Measurements from ENCODE around the gene CLEC18A.

The CLEC18A gene

DNA sequence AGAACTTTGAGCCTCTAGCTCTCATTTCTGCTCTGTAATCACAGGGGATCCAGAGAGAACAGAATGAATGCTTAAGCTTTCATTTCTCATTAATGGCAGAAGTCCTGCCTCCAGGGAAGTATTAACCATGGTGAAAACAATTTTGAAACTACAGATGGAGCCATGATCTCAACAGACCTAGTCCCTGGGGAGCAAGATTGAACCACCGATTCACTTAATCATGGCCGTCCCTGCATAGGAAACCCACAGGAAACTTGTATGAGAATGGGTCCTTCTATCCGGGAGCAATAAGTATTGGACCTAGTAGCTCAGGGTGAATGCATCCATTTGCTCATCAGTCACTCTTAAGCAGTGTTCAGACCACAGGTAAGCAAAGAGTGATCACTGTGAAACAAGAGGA, 40.2 kb upstream of the CLEC18A start:
- Histone ChIP-seq H3K4me2 (ENCODE audit: low read length) (no peak overlapping the region), H4K20me1 (ENCODE audit: control insufficient read depth, insufficient read depth, low read depth, low read length) (no peaks in the 10 kb centered on the region), H3K36me3 (ENCODE audit: control insufficient read depth, low read length) (peaks cover 3% of the 10 kb centered on the region; the same call in 1 of the 2 replicates), H3K9me2 (replicated peaks; ENCODE audit: control insufficient read depth, low read length) (no peaks in the 10 kb centered on the region), H3K27me3 (ENCODE audit: control insufficient read depth, low read length) (no peaks in the 10 kb centered on the region), H3K27ac (ENCODE audit: low read depth, low read length) (no peak overlapping the region), H3K4me1 (ENCODE audit: control insufficient read depth, low read length) (no peaks in the 10 kb centered on the region), H3K79me2 (ENCODE audit: control insufficient read depth, low read length) (no peaks in the 10 kb centered on the region), H3K9me3 (ENCODE audit: control insufficient read depth, insufficient read depth, low read length) (no peaks in the 10 kb centered on the region), H3K4me3 (ENCODE audit: low read length) (no peak overlapping the region), H3F3A (ENCODE audit: control insufficient read depth, insufficient read depth) (no peaks in the 10 kb centered on the region)
- TF ChIP-seq, protein P1, sequence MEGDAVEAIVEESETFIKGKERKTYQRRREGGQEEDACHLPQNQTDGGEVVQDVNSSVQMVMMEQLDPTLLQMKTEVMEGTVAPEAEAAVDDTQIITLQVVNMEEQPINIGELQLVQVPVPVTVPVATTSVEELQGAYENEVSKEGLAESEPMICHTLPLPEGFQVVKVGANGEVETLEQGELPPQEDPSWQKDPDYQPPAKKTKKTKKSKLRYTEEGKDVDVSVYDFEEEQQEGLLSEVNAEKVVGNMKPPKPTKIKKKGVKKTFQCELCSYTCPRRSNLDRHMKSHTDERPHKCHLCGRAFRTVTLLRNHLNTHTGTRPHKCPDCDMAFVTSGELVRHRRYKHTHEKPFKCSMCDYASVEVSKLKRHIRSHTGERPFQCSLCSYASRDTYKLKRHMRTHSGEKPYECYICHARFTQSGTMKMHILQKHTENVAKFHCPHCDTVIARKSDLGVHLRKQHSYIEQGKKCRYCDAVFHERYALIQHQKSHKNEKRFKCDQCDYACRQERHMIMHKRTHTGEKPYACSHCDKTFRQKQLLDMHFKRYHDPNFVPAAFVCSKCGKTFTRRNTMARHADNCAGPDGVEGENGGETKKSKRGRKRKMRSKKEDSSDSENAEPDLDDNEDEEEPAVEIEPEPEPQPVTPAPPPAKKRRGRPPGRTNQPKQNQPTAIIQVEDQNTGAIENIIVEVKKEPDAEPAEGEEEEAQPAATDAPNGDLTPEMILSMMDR (IDR thresholded peaks at IDR 0.05; ENCODE audit: low read depth, low read length, poor library complexity, severe bottlenecking): no peak
- TF ChIP-seq EZH2phosphoT487 (IDR thresholded peaks at IDR 0.05; ENCODE audit: borderline replicate concordance, low read length): no peak

DNA sequence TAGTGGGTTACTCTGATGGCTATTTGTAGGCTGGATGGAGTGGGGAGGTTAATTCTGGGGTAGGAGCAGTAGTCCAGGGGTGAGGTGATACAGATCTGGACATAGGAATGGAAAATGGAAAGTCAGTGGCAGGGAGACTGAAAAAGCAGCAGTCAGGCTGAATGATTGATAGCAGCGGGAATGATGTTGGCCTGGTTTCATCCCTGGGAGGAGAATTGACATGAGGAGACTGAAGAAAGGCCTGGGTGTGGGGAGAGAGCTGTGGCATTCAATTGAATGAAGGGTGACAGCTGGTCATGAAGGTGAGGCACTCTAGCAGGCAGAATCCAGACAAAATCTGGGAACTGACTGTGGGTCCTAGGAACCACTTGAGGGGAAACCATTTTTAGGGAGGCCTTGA, 34.7 kb upstream of the CLEC18A start:
- H3K79me2 ChIP-seq (ENCODE audit: control insufficient read depth, low read length): no peaks in the 10 kb centered on the region
- H3K27me3 ChIP-seq (ENCODE audit: control insufficient read depth, low read length): no peaks in the 10 kb centered on the region
- H3K36me3 ChIP-seq (ENCODE audit: control insufficient read depth, low read length): no peaks in the 10 kb centered on the region
- H3F3A ChIP-seq (ENCODE audit: control insufficient read depth, insufficient read depth): no peaks in the 10 kb centered on the region
- H4K20me1 ChIP-seq (ENCODE audit: control insufficient read depth, insufficient read depth, low read depth, low read length): no peaks in the 10 kb centered on the region
- TF ChIP-seq, protein P1 (IDR thresholded peaks at IDR 0.05; ENCODE audit: low read depth, low read length, poor library complexity, severe bottlenecking): no peak
- TF ChIP-seq EZH2phosphoT487 (IDR thresholded peaks at IDR 0.05; ENCODE audit: borderline replicate concordance, low read length): no peak
- no peaks in the 10 kb centered on the region for H3K9me2 ChIP-seq (replicated peaks; ENCODE audit: control insufficient read depth, low read length)
- H3K27ac ChIP-seq (ENCODE audit: low read depth, low read length): no peak overlapping the region
- H3K4me3 ChIP-seq (ENCODE audit: low read length): no peak overlapping the region
- no peak overlapping the region for H3K4me2 ChIP-seq (ENCODE audit: low read length)
- no peaks in the 10 kb centered on the region for H3K4me1 ChIP-seq (ENCODE audit: control insufficient read depth, low read length)
- no peaks in the 10 kb centered on the region for H3K9me3 ChIP-seq (ENCODE audit: control insufficient read depth, insufficient read depth, low read length)

DNA sequence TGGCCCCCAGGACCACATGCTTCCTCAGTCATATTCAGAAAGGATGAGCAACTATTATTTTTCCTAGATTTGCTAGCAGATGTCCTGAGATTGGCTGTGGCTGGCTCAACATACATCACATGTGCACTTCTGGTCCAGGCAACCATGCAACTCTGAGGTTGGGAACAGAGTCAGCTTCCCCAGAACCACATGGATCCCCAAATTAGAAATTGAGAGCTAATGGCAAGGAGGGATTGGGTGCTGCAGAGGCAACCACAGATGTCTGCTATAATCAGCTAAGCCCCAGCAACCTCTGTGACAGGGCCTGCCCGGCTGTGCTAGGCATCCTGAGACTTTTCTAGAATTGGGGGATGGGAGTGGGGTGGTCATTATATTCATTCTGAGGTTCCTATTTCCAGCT, 33.8 kb upstream of the CLEC18A start:
- Histone ChIP-seq H4K20me1 (ENCODE audit: control insufficient read depth, insufficient read depth, low read depth, low read length) (no peaks in the 10 kb centered on the region), H3F3A (ENCODE audit: control insufficient read depth, insufficient read depth) (no peaks in the 10 kb centered on the region), H3K4me2 (ENCODE audit: low read length) (no peak overlapping the region), H3K79me2 (ENCODE audit: control insufficient read depth, low read length) (no peaks in the 10 kb centered on the region), H3K4me3 (ENCODE audit: low read length) (no peak overlapping the region), H3K4me1 (ENCODE audit: control insufficient read depth, low read length) (no peaks in the 10 kb centered on the region), H3K27ac (ENCODE audit: low read depth, low read length) (no peak overlapping the region), H3K9me2 (replicated peaks; ENCODE audit: control insufficient read depth, low read length) (no peaks in the 10 kb centered on the region), H3K36me3 (ENCODE audit: control insufficient read depth, low read length) (no peaks in the 10 kb centered on the region), H3K27me3 (ENCODE audit: control insufficient read depth, low read length) (no peaks in the 10 kb centered on the region), H3K9me3 (ENCODE audit: control insufficient read depth, insufficient read depth, low read length) (no peaks in the 10 kb centered on the region)
- TF ChIP-seq, protein P1 (IDR thresholded peaks at IDR 0.05; ENCODE audit: low read depth, low read length, poor library complexity, severe bottlenecking): no peak
- no peak for TF ChIP-seq EZH2phosphoT487 (IDR thresholded peaks at IDR 0.05; ENCODE audit: borderline replicate concordance, low read length)

DNA sequence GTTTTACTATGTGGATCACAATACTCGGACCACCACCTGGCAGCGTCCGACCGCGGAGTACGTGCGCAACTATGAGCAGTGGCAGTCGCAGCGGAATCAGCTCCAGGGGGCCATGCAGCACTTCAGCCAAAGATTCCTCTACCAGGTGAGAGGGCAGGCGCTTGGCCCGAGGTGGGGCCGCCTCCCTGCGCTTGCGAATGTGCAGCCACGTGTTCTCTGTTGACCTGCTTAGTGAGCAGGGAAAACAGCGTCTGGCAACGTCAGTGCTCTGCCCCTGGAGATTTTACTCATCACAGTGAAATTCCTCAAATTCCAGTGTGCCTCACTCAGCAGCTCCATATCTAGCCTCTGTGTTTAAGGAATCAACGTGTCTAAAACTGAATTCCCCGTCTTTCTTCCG, 33.4 kb upstream of the CLEC18A start:
- no peak for TF ChIP-seq EZH2phosphoT487 (IDR thresholded peaks at IDR 0.05; ENCODE audit: borderline replicate concordance, low read length)
- TF ChIP-seq, protein P1 (IDR thresholded peaks at IDR 0.05; ENCODE audit: low read depth, low read length, poor library complexity, severe bottlenecking): no peak
- Histone ChIP-seq H3K4me3 (ENCODE audit: low read length) (no peak overlapping the region), H3K79me2 (ENCODE audit: control insufficient read depth, low read length) (no peaks in the 10 kb centered on the region), H3K27me3 (ENCODE audit: control insufficient read depth, low read length) (no peaks in the 10 kb centered on the region), H3K27ac (ENCODE audit: low read depth, low read length) (no peak overlapping the region), H3K4me2 (ENCODE audit: low read length) (no peak overlapping the region), H3K9me3 (ENCODE audit: control insufficient read depth, insufficient read depth, low read length) (no peaks in the 10 kb centered on the region), H4K20me1 (ENCODE audit: control insufficient read depth, insufficient read depth, low read depth, low read length) (no peaks in the 10 kb centered on the region), H3K36me3 (ENCODE audit: control insufficient read depth, low read length) (no peaks in the 10 kb centered on the region), H3K4me1 (ENCODE audit: control insufficient read depth, low read length) (no peaks in the 10 kb centered on the region), H3F3A (ENCODE audit: control insufficient read depth, insufficient read depth) (no peaks in the 10 kb centered on the region), H3K9me2 (replicated peaks; ENCODE audit: control insufficient read depth, low read length) (no peaks in the 10 kb centered on the region)

All from DOHH2 (cell line).